Activated CD4-positive, alpha-beta T cell treated with anti-CD3 and anti-CD28 coated beads, Interleukin-2, amount 50 U/mL, for 16 hours (primary cell): Measurements from ENCODE around the gene SLC26A3.
"Not testable (repeated sequence)": the region's sequence is repeated elsewhere in the genome, so short reads cannot be mapped to it uniquely, and the experiment has no call there.

Experiments
- DNase-seq: peaks from one replicate; pipeline ENCODE4 v3.0.0-alpha.2; 2020

SLC26A3 gene

DNA sequence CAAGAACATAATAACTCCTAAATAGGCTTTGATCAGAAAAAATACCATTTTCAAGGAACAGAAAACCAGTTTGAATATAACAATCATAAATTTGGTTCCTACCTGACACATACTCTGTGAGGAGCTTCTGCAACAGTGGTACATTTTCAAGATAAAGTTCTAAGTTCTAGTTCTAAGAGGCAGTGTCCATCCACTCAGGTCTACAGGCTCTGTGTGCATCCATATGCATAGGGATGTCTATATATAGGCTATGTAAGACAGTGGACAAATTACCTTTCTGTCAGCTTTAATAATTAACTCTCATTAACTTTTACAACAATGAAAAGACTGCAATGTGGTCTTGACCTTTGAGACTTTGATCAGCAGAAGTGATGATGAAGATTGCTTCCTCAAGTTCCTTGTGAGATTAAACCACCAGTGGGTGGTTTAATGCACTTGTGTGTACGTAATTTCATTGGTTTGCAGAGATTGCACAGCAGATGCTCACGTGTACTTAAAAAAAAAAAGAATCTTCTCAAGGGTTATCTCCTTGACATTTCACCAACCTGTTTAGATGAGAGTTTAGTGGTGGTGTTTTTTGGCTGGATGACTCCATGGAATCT, at the start of gene SLC26A3:
Gene SLC26A3, minus strand, starts transcription at position 215 of the 602 bp plus-strand sequence. CDS start 8,714 bp downstream, outside the sequence.
- DNase-seq: no peak

DNA sequence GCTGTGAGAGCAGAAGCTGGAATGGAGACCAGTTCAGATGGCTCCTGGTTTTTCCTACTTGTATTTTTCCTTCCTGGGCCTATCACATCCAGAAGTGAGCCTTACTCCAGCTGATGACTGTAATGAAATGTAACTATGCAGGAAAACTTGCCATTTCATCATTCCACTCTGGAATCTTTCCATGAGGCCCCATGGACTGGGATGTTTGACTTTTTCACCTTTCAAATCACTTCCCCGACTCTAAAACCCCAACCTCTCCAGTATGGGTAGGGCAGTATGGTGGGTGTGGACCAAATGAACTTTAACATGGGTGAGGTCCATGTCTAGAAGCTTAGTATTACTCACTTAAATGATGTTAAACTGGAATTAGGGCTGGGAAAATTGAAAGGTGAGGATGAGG, 47.6 kb upstream of the SLC26A3 start:
- no peak for DNase-seq

DNA sequence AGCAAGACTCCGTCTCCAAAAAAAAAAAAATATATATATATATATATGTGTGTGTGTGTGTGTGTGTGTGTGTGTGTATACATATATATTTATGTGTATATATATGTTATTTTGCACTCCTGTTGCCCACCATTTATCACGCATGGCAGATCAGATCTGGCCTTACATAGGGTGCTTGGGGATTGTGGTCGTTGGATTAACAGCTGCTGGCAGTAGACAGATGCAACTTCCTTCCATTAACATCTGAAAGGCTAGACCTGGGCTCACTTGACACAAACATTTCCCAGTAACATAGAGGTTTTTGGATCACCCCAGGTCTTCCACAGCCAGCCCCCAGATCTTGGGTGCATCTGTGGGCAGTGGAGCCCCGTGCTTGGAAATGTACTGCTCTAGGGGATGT, 47.2 kb upstream of the SLC26A3 start:
- no peak for DNase-seq

DNA sequence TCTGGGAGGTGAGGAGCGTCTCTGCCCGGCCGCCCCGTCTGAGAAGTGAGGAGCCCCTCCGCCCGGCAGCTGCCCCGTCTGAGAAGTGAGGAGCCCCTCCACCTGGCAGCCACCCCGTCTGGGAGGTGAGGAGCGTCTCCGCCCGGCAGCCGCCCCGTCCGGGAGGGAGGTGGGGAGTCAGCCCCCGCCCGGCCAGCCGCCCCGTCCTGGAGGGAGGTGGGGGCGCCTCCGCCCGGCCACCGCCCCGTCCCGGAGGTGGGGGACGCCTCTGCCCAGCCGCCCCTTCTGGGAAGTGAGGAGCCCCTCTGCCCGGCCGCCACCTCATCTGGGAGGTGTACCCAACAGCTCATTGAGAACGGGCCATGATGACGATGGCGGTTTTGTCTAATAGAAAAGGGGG, 45.2 kb upstream of the SLC26A3 start:
- not testable (repeated sequence) for DNase-seq

DNA sequence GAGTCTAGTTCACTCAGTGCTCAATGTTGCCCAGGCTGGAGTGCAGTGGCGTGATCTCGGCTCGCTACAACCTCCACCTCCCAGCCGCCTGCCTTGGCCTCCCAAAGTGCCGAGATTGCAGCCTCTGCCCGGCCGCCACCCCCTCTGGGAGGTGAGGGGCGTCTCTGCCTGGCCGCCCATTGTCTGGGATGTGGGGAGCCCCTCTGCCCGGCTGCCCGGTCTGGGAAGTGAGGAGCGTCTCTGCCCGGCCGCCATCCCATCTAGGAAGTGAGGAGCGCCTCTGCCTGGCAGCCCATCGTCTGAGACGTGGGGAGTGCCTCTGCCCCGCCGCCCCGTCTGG, 44.8 kb upstream of the SLC26A3 start:
- not testable (repeated sequence) for DNase-seq

DNA sequence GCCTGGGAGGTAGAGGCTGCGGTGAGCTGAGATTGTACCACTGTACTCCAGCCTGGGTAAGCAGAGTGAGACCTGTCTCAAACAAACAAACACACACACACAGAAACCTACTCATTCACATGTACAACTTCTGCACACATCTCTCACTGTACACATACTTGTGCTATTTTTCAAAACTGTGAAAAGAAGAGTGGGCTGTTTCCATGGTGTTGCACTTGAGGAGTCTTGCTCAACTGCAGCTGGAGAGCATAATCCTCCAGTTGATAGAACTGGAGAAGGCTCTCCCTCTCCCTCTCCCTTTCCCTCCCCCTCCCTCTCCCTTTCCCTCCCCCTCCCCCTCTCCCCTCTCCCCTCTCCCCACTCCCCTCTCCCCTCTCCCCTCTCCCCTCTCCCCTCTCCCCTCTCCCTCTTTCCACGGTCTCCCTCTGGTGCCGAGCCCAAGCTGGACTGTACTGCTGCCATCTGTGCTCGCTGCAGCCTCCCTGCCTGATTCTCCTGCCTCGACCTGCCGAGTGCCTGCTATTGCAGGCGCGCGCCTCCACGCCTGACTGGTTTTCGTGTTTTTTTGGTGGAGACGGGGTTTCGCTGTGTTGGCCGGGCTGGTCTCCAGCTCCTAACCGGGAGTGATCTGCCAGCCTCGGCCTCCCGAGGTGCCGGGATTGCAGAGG, 44.3 kb upstream of the SLC26A3 start:
- no peak for DNase-seq

DNA sequence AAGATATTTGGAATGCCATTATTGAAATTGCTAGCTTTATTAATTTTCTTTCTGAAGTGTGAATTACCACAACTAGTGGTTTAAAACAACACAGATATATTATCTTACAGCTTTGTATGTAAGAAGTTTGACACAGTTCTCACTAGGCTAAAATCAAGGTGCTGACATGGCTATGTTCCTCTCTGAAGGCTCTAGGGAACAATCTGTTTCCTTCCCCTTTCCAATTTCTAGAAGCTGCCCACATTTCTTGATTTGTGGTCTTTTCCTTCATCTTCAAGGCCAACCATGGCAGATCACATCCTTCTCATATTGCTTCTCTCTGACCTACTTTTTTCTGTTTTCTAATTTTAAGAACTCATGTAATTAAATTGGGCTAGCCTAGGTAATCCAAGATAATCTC, 43.3 kb upstream of the SLC26A3 start:
- DNase-seq: no peak

DNA sequence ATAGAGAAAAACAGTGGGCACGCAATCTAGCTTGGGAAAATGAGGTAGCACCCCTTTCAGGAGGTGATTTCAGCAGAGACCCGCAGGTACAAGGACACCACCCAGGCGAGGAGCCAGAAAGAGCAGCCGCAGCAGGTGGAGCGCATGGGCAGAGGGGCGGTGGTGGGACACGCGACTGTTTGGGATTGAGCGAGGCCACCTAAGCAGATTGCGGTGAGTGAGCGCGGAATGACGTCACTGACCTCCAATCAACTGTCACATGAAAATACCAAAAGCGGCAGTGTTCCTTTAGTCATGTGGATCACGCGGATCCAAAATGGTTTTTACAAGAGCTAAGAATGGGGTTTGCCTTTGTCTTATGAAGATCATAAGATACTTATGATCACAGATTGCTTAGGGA, 40.2 kb upstream of the SLC26A3 start:
- DNase-seq: no peak

DNA sequence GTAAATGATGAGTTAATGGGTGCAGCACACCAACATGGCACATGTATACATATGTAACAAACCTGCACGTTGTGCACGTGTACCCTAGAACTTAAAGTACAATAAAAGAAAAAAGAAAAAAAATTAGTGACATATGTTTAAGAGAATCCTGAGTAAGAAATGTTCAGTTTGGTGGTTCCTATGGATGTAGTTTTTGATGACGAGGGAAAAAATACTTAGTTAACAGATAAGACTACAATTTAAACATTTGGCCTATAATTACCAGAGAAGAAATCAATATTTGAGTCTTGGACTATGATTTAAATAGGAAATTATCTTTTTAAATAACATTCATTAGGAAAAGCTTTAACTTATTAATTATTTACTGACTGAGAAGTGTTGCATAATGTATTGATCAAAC, 39.2 kb upstream of the SLC26A3 start:
- no peak for DNase-seq

DNA sequence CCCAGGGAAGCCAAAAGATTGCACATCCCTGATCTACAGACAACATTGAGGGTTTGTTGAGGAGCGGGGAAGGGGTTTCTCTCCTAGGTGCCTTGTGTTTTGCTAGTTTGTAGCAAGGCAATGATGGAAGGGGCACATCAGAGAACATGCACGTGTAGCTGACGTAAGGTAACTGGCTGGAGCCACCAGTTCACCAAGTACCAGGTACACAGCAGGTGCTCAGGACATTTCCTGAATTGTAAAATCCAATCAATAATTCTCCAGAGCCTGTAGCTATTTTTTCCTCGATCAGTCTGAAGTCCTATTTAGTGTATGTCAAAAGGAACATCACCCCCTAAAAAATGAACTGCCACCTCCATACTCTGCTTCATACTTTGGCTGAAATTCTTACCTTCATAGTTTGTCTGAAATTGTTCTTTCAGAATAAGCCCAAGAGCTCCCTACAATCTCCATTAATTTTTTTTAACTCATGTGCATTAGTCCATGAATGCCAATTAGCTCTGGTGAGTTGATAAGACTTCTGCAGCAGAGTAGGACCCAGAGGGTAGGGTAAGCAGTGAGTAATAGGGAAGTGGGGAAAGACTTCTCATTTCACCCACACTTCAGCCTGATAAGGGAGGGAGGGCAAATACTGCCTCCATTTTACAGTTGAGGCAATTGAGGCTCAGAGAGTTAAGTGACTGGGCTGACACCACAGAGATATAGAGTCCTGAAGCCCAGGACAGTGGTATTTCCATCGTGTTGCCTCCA, 36.0 kb upstream of the SLC26A3 start:
- DNase-seq: no peak

DNA sequence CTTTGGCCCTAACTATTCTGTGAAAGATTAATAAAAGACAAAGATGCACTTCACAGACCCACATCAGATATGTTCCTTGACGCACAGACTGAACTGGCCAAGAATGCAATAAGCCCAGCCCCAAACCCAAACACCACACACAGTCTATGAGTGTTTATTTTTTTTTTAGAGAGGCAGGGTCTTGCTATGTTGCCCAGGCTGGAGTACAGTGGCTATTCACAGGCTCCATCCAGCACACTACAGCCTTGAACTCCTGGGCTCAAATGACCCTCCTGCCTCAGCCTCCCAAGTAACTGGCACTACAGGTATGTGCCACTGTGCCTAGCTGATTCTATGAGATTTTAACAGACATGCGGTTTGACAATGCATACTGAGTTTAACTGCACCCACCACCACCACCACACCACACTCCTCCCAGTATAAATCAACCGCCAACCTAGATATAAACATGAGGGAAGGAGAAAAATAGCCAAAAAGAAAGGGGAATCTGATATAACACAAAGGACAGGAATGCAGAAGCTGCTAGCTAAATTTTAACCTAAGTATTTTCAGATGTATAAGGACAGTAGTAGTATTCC, 35.1 kb upstream of the SLC26A3 start:
- DNase-seq: no peak

DNA sequence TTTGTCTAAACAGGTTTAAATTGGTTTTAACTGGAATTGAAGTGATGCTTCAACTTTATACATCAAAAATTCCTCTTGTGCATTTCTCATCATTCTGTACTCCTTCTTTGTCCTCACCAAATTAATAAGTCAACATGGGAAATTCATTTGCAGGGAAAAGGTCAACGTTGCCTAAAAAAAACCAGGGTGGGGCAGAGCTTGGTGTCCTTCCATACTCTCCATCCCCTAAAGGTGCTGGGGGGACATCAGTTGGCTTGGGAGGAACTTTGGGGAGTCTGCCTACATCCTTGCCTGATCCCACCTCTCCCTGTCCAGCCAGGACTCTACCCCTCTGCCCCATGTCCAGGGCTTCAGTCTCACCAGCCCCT, 34.1 kb upstream of the SLC26A3 start:
- DNase-seq: no peak

DNA sequence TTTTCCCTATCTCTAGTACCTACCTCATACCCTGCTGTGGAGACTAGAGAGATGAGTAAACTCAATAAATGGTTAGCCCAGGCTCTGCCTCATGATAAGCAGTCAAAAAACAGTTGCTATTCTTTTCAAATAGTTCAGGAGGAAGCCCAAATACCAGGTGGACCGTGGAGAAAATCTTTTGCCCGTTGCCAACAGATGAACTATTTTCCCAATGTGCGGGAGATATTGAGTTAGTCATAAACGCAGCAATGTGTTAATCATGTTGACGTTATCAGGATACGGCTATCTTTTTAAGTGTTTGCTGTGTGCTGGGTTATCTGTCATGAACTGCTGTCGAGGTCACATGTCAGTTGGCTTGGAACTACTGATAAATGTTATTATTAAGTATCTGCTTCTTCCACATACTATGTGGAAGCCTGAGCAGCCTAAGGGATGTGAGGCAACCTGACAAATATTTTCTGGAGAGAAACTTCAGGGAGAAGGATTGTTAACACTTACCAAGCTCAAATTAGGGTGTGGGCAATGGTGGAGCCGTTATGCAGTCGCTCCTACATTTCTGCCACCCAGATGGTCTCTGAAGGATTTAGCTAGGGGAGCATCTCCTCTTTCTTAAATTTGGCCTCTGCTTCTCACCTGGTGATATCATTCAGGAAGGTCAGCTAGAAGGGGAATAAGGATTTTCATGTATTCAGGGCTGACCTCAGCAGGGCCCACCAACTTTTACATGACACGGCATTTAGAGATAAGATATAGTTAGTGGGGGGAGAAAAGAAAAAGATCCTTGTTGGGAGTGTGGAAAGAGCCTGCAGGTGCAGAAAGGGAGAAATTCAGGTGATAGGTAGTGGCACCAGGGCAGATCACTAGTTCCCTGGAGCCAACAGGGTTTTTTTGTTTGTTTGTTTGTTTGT, 33.5 kb upstream of the SLC26A3 start:
- DNase-seq: no peak

DNA sequence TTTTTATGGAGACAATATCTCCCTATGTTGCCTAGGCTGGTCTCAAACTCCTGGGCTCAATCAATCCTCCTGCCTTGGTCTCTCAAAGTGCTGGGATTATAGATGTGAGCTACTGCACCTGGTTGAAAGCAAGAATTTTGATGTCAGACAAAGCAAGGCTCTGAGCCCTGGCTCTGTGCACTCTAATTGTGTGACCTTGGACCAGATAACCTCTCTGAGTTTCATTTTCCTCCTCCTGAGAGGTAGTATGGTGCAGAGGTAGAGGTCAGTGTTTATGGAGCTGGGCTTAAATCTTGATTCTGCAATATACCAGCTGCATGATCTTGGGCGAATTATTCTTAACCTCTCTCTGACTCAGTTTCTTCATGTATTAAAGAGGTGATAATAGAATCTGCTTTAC, 31.4 kb upstream of the SLC26A3 start:
- DNase-seq: no peak

DNA sequence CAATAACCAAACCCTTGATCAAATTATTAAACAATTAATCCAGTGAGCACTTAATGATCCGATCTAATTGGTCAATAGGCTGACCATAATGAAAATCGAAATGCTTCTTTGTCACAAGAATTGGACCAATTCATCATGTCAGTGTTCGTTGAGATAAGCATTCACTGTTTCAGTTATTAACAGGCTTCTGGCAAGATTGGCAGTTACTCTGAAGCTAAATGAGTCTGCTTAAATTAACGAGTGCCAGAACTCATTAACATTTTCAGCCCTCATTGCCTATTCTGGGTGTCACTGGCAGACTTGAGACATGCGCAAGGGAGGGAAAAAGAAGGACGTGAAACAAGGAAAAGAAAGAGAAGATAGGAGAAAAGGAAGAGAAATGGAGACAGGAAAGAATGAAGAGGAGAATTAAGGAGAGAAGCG, 30.7 kb upstream of the SLC26A3 start:
- no peak for DNase-seq

DNA sequence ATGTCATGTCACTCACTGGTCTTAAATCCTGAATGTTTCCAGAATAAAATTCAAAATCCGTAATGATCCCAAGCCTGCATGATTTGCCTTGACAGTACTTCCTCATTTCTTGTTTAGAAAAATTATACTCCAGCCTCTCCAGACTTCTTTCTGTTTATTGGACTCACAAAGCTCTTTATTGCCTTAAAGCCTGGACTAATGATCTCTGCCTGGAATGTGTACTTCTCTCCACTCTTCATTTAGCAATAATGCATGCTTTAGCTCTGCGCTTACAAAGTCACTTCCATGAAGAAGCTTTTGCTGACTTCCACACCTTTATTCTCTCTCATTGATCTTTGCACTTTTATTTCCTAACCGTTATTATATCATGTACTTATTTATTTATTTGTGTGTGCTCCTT, 27.4 kb upstream of the SLC26A3 start:
- no peak for DNase-seq

DNA sequence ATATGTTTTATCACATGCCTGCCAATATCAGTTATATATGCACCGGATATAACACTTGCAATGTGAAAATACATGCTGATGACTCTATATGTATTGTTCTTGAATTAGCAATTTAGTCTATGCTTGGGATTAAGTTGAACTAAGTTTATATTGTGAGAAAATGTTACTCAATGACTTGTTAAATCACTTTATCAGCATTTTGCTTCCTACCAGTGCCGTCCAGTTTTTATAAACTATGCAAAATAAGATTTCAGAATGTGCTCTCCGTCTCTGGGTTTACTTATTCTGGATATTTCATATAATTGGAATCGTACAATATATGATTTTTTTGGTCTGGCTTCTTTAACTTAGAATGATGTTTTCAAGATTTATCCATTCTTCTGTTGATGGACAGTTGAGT, 25.5 kb upstream of the SLC26A3 start:
- DNase-seq: no peak

DNA sequence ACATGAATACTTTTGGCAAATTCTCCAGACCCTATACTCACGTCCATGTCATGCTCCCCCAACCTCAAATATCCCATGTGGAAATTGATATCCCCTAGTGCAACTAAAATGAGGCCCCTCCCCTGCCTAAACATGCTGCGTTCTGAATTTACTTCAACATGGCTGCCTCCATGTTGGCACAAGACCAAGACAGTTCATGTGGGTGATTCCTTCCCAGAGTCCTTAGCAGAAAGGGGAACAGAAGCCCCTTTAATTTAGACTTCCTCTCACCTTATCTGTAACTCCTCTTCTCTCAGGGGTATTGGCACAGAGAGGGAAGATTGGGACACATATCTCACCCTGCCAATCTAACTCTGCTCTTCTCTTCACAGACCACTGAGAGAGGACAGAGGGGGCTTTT, 24.5 kb upstream of the SLC26A3 start:
- no peak for DNase-seq

DNA sequence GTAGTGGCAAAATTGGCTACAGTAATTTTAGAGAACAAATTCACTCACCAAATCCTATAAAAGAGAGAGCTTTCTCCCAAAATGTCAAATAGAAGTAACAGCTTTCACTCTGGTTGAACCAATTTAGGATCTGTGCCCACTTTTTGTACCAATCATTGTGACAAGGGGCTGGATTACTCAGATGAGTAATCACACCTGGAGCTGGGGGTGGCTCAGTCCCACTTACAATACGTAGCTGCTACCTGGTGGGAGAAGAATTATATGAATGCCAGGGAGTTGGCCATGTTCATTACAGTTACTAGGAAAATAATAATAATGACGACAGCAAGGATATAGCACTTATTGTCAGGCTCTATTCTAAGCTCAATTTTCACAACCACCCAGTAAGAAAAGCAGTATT, 23.4 kb upstream of the SLC26A3 start:
- no peak for DNase-seq

DNA sequence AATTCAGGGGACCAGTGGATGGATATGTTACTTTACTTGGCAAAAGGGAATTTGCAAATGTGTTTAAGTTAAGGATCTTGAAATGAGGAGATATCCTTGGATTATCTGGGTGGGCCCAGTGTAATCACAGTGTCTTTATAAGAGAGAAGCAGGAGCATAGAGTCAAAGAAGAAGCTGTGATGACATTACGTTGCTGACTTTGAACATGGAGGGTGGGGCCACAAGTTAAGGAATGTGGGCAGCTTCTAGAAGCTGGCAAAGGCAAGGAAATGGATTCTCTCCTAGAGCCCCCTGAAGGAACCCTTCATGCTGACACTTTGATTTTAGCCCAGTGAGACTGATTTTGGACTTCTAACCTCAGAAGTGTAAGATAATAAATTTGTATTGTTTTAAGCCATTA, 21.8 kb upstream of the SLC26A3 start:
- no peak for DNase-seq

DNA sequence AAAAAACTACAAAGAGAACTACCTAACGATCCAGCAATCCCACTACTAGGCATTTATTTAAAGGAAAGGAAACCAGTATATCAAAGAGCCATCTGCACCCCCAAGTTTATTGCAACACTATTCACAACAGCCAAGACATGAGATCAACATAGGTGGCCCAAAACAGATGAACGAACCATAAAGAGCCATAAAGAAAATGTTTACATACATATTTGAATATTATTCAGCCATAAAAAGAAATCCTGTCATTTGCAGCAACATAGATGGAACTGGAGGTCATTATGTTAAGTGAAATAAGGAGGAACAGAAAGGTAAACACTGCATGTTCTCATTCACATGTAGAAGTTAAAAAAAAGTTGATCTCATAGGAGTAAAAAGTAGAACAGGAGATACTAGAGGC, 15.6 kb upstream of the SLC26A3 start:
- no peak for DNase-seq

DNA sequence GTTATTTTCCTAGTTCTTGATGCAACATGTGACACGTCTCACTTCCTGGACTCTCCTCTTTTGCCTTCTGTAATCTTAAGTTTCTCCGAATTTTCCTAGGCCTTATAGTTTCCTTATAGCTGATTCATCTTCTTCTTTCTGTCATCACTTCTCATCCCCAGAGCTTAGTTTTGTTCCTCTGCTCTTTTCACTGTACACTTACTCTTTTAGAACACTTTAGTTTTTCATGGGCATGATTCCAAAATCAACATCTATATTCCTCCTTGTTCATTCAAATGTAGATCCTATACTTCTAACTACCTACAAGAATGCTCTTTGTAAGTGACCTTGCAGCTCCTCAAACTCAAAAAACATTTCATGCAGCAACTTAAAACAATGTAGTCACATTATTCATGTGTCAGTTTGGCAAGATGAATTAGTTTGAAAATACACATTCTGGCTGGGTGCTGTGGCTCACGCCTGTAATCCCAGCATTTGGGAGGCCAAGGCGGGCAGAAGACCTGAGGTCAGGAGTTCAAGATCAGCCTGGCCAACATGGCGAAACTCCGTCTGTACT, 13.1 kb upstream of the SLC26A3 start:
- DNase-seq: peak; percentile 21
